DOHH2 (cell line): Measurements from ENCODE around the gene DENND5B.
"Not testable (repeated sequence)": the region's sequence is repeated elsewhere in the genome, so short reads cannot be mapped to it uniquely, and the experiment has no call there.

Experiments
- H3F3A ChIP-seq: fragments of 200-600 bp; sonication (generic), shearing (Covaris generic); 2 replicates; pipeline ENCODE4 v1.6.0; 2016; ENCODE audit warnings: antibody characterized with exemption, mild to moderate bottlenecking; ENCODE audit not compliant: control insufficient read depth, insufficient read depth
- H3K27ac ChIP-seq: fragments of 200-600 bp; sonication (generic); 2 replicates; pipeline ENCODE4 v1.5.1; 2014; ENCODE audit warnings: low read depth, mild to moderate bottlenecking, low read length, moderate library complexity
- H3K27me3 ChIP-seq: fragments of 200-600 bp; sonication (generic); 2 replicates; pipeline ENCODE4 v1.6.1; 2014; ENCODE audit warnings: mild to moderate bottlenecking, low read length, mixed read lengths; ENCODE audit not compliant: control insufficient read depth
- H3K36me3 ChIP-seq: fragments of 200-600 bp; sonication (generic); 2 replicates; pipeline ENCODE4 v1.6.1; 2014; ENCODE audit warnings: mild to moderate bottlenecking, low read length, moderate library complexity, mixed read lengths; ENCODE audit not compliant: control insufficient read depth
- H3K4me1 ChIP-seq: fragments of 200-600 bp; sonication (generic); 2 replicates; pipeline ENCODE4 v1.6.1; 2014; ENCODE audit warnings: mild to moderate bottlenecking, low read length, mixed read lengths; ENCODE audit not compliant: control insufficient read depth
- H3K4me2 ChIP-seq: fragments of 200-600 bp; sonication (generic); 2 replicates; pipeline ENCODE4 v1.6.0; 2014; ENCODE audit warnings: mild to moderate bottlenecking, low read length, moderate library complexity
- H3K4me3 ChIP-seq: fragments of 200-600 bp; sonication (generic); 2 replicates; pipeline ENCODE4 v1.5.1; 2014; ENCODE audit warnings: mild to moderate bottlenecking, low read length, mixed read lengths
- H3K79me2 ChIP-seq: fragments of 200-600 bp; sonication (generic); 2 replicates; pipeline ENCODE4 v1.6.1; 2014; ENCODE audit warnings: mild to moderate bottlenecking, low read length, mixed read lengths; ENCODE audit not compliant: control insufficient read depth
- H3K9me2 ChIP-seq: fragments of 200-600 bp; sonication (generic); replicated peaks from 2 replicates; pipeline ENCODE4 v1.6.1; 2014; ENCODE audit warnings: mild to moderate bottlenecking, low read length, mixed read lengths; ENCODE audit not compliant: control insufficient read depth
- H3K9me3 ChIP-seq: fragments of 200-600 bp; sonication (generic); 2 replicates; pipeline ENCODE4 v1.6.1; 2014; ENCODE audit warnings: antibody characterized with exemption, low read length, mixed read lengths; ENCODE audit not compliant: control insufficient read depth, insufficient read depth
- H4K20me1 ChIP-seq: fragments of 200-600 bp; sonication (generic); 2 replicates; pipeline ENCODE4 v1.6.0; 2014; ENCODE audit warnings: low read depth, mild to moderate bottlenecking, antibody characterized with exemption, low read length, moderate library complexity; ENCODE audit not compliant: control insufficient read depth, insufficient read depth
- CTCF ChIP-seq: fragments of 200-600 bp; sonication (generic); IDR thresholded peaks from one replicate; pipeline ENCODE4 v1.5.1; 2014; ENCODE audit warnings: antibody characterized with exemption, mild to moderate bottlenecking, low read depth, low read length; ENCODE audit not compliant: poor library complexity, severe bottlenecking
- EZH2phosphoT487 ChIP-seq: fragments of 200-600 bp; sonication (generic); IDR thresholded peaks from 2 replicates; pipeline ENCODE4 v1.6.1; 2017; ENCODE audit warnings: borderline replicate concordance, mild to moderate bottlenecking, antibody characterized with exemption, low read length, moderate library complexity, mixed read lengths

Gene DENND5B

GRCh38 chr12:31560516-31560915 lies 30.4 kb downstream of the DENND5B start:
- Histone ChIP-seq H3K36me3 (no peaks in the 10 kb centered on the region), H3K27ac (no peak overlapping the region), H3K4me2 (no peak overlapping the region), H3K4me3 (no peak overlapping the region), H3K9me3 (no peaks in the 10 kb centered on the region), H3K9me2 (no peaks in the 10 kb centered on the region), H3K79me2 (peaks cover 77% of the 10 kb centered on the region), H3K4me1 (no peaks in the 10 kb centered on the region), H4K20me1 (no peaks in the 10 kb centered on the region), H3K27me3 (no peaks in the 10 kb centered on the region), H3F3A (no peaks in the 10 kb centered on the region)
- no peak for TF ChIP-seq CTCF
- TF ChIP-seq EZH2phosphoT487 = no peak

GRCh38 chr12:31558521-31558920 lies 32.4 kb downstream of the DENND5B start:
- Histone ChIP-seq H3K27ac (no peak overlapping the region), H3K4me2 (no peak overlapping the region), H3K79me2 (peaks cover 65% of the 10 kb centered on the region)

GRCh38 chr12:31557707-31558106 lies 33.2 kb downstream of the DENND5B start:
- Histone ChIP-seq H3K27ac (no peak overlapping the region), H3K4me2 (no peak overlapping the region)
- TF ChIP-seq CTCF = no peak
- TF ChIP-seq EZH2phosphoT487 = no peak

More at GRCh38 chr12:31558521-31558920, 32.4 kb downstream of the DENND5B start:
- Histone ChIP-seq H3K27me3 (no peaks in the 10 kb centered on the region), H3K4me1 (no peaks in the 10 kb centered on the region), H3F3A (no peaks in the 10 kb centered on the region), H3K4me3 (no peak overlapping the region), H3K9me3 (no peaks in the 10 kb centered on the region), H4K20me1 (no peaks in the 10 kb centered on the region), H3K36me3 (no peaks in the 10 kb centered on the region), H3K9me2 (no peaks in the 10 kb centered on the region)
- no peak for TF ChIP-seq CTCF
- no peak for TF ChIP-seq EZH2phosphoT487

GRCh38 chr12:31555466-31555865 lies 35.5 kb downstream of the DENND5B start:
- not testable (repeated sequence) for H3K36me3 ChIP-seq, H3K9me2 ChIP-seq, H3F3A ChIP-seq, H3K27ac ChIP-seq, H4K20me1 ChIP-seq, H3K4me2 ChIP-seq, H3K27me3 ChIP-seq, H3K9me3 ChIP-seq, H3K4me1 ChIP-seq, H3K4me3 ChIP-seq
- peaks cover 40% of the 10 kb centered on the region for H3K79me2 ChIP-seq

More at GRCh38 chr12:31557707-31558106, 33.2 kb downstream of the DENND5B start:
- Histone ChIP-seq H3K9me3 (no peaks in the 10 kb centered on the region), H3K27me3 (no peaks in the 10 kb centered on the region), H3K4me1 (no peaks in the 10 kb centered on the region), H3K4me3 (no peak overlapping the region), H3K79me2 (peaks cover 58% of the 10 kb centered on the region), H3K36me3 (no peaks in the 10 kb centered on the region), H3K9me2 (no peaks in the 10 kb centered on the region), H4K20me1 (no peaks in the 10 kb centered on the region), H3F3A (no peaks in the 10 kb centered on the region)

GRCh38 chr12:31550590-31550989 lies 40.3 kb downstream of the DENND5B start:
- H4K20me1 ChIP-seq, H3K27ac ChIP-seq, H3K9me3 ChIP-seq, H3K4me3 ChIP-seq, H3K4me1 ChIP-seq, H3K27me3 ChIP-seq, H3K9me2 ChIP-seq, H3F3A ChIP-seq, H3K36me3 ChIP-seq, H3K4me2 ChIP-seq: not testable (repeated sequence)
- peaks cover 23% of the 10 kb centered on the region for H3K79me2 ChIP-seq
